CD14-positive monocyte (primary cell): ENCODE data around the gene KRT7. TPM values are rescaled to one million over a fixed set of nuclear protein-coding genes. Genes with fewer than 3 reads are reported as not detected.

Source experiments
- DNase-seq, 3 donors: peaks; one replicate each; pipeline ENCODE4 v3.0.0-alpha.2; 2011 to 2022
- H2AFZ ChIP-seq: 2 replicates; pipeline ENCODE4 v1.6.0; 2012; ENCODE audit warnings: mild to moderate bottlenecking, low read depth, low read length, inconsistent platforms; ENCODE audit not compliant: insufficient read depth, poor library complexity, severe bottlenecking
- H3K27ac ChIP-seq, 2 donors: 1 replicate in 1 of 2; 2 replicates in 1 of 2; pipeline ENCODE4 v1.5.1; 2012 to 2013; ENCODE audit warnings: low read length in 2 of 2, control low read depth in 1 of 2, inconsistent platforms in 1 of 2, low read depth in 1 of 2, mild to moderate bottlenecking in 1 of 2
- H3K27me3 ChIP-seq, 2 donors: one replicate each; pipeline versions ENCODE4 v1.6.0 to v1.6.1; 2011 to 2013; ENCODE audit warnings: low read length in 2 of 2; ENCODE audit not compliant: control insufficient read depth in 2 of 2, insufficient read depth in 2 of 2
- H3K36me3 ChIP-seq, 2 donors: replicated peaks in 1 of 2; 1 replicate in 1 of 2; 2 replicates in 1 of 2; pipeline versions ENCODE4 v1.5.1 to v1.6.1; 2012 to 2013; ENCODE audit warnings: low read length in 2 of 2, control low read depth in 1 of 2, inconsistent platforms in 1 of 2, mild to moderate bottlenecking in 1 of 2; ENCODE audit not compliant: insufficient read depth in 2 of 2, control insufficient read depth in 1 of 2
- H3K4me1 ChIP-seq, 2 donors: 1 replicate in 1 of 2; 2 replicates in 1 of 2; pipeline versions ENCODE4 v1.5.1 to v1.6.1; 2012 to 2013; ENCODE audit warnings: low read length in 2 of 2, control low read depth in 1 of 2, inconsistent platforms in 1 of 2, mild to moderate bottlenecking in 1 of 2, moderate library complexity in 1 of 2; ENCODE audit not compliant: insufficient read depth in 2 of 2, control insufficient read depth in 1 of 2
- H3K4me2 ChIP-seq: replicated peaks from 2 replicates; pipeline ENCODE3; 2012; ENCODE audit warnings: low read length, moderate library complexity, mild to moderate bottlenecking; ENCODE audit not compliant: poor library complexity, severe bottlenecking; ENCODE audit errors: extremely low read depth
- H3K4me3 ChIP-seq, 3 experiments: fragments of 200-600 bp in 1 of 3; sonication (generic) in 1 of 3; replicated peaks in 1 of 3; 1 replicate in 2 of 3; 2 replicates in 1 of 3; pipeline ENCODE4 v1.5.1; 2011 to 2013; ENCODE audit warnings: low read length in 3 of 3, mild to moderate bottlenecking in 3 of 3, control low read depth in 2 of 3, low read depth in 2 of 3, inconsistent platforms in 1 of 3, moderate library complexity in 1 of 3
- H3K79me2 ChIP-seq: 2 replicates; pipeline ENCODE4 v1.6.0; 2012; ENCODE audit warnings: mild to moderate bottlenecking, control low read depth, inconsistent platforms, low read length, moderate library complexity; ENCODE audit not compliant: insufficient read depth
- H3K9ac ChIP-seq: 2 replicates; pipeline ENCODE4 v1.6.0; 2017; ENCODE audit warnings: low read length, mild to moderate bottlenecking; ENCODE audit not compliant: insufficient read depth, poor library complexity, severe bottlenecking
- H3K9me3 ChIP-seq, 2 donors: replicated peaks in 1 of 2; 1 replicate in 1 of 2; 2 replicates in 1 of 2; pipeline versions ENCODE4 v1.5.1 to v1.6.1; 2012 to 2013; ENCODE audit warnings: low read length in 2 of 2, control low read depth in 1 of 2; ENCODE audit not compliant: control insufficient read depth in 1 of 2, insufficient read depth in 1 of 2
- H4K20me1 ChIP-seq: 2 replicates; pipeline ENCODE4 v1.6.0; 2012; ENCODE audit warnings: mild to moderate bottlenecking, low read length, control low read depth, moderate library complexity; ENCODE audit not compliant: insufficient read depth
- H3K27ac Mint-ChIP-seq, 7 donors: one replicate each; pipeline ENCODE4 v1.8.0; 2020; ENCODE audit warnings: mild to moderate bottlenecking in 7 of 7, mixed read lengths in 7 of 7, moderate library complexity in 6 of 7, inconsistent platforms in 2 of 7
- H3K27me3 Mint-ChIP-seq, 3 donors: one replicate each; pipeline ENCODE4 v1.8.0; 2021 to 2022; ENCODE audit warnings: low read depth in 3 of 3, mild to moderate bottlenecking in 3 of 3, mixed read lengths in 3 of 3, moderate library complexity in 3 of 3, inconsistent platforms in 1 of 3
- H3K36me3 Mint-ChIP-seq, 2 donors: one replicate each; pipeline ENCODE4 v1.8.0; 2020; ENCODE audit warnings: mixed read lengths in 2 of 2, inconsistent platforms in 1 of 2, mild to moderate bottlenecking in 1 of 2
- H3K4me1 Mint-ChIP-seq: one replicate; pipeline ENCODE4 v1.8.0; 2020; ENCODE audit warnings: mild to moderate bottlenecking, mixed read lengths
- H3K4me3 Mint-ChIP-seq, 2 donors: one replicate each; pipeline ENCODE4 v1.8.0; 2020; ENCODE audit warnings: mild to moderate bottlenecking in 2 of 2, mixed read lengths in 2 of 2, moderate library complexity in 1 of 2
- H3K9me3 Mint-ChIP-seq, 7 donors: one replicate each; pipeline ENCODE4 v1.8.0; 2020 to 2022; ENCODE audit warnings: mixed read lengths in 7 of 7, mild to moderate bottlenecking in 6 of 7, moderate library complexity in 6 of 7, inconsistent platforms in 2 of 7
- WGBS: methylation state at CpG from one replicate; pipeline ENCODE4 v1.1.5; 2013; ENCODE audit warnings: missing lambda C conversion rate; ENCODE audit not compliant: insufficient coverage; 5-methylcytosine and 5-hydroxymethylcytosine counted together
- intact Hi-C, 2 donors: fragments of 100-400 bp; cut with micrococcal nuclease; formaldehyde crosslinking; loops; one replicate each; pipeline versions ENCODE4 v1.15.0 to v1.15.1; 2023
- polyA plus RNA-seq, 3 donors: library from polyadenylated mRNA; depleted of rRNA in 1 of 3; unstranded in 2 of 3; stranded (reverse) in 1 of 3; fragments of 300-500 nt in 2 of 3; fragments of >200 nt in 1 of 3; fragmentation: Illumina TruSeq in 2 of 3; gene quantifications; 1 replicate in 2 of 3; 2 replicates in 1 of 3; pipeline ENCODE4 v1.2.3, GENCODE V29; 2012 to 2021
- TF ChIP-seq, protein P1 (sequence below): fragments of 200-600 bp; IDR thresholded peaks from one replicate; pipeline ENCODE4 v1.8.0; 2022; ENCODE audit warnings: antibody characterized with exemption, mild to moderate bottlenecking

Gene KRT7
- polyA plus RNA-seq, 3 donors, result 1.3 to 2.7 TPM; not detected in 1

DNA sequence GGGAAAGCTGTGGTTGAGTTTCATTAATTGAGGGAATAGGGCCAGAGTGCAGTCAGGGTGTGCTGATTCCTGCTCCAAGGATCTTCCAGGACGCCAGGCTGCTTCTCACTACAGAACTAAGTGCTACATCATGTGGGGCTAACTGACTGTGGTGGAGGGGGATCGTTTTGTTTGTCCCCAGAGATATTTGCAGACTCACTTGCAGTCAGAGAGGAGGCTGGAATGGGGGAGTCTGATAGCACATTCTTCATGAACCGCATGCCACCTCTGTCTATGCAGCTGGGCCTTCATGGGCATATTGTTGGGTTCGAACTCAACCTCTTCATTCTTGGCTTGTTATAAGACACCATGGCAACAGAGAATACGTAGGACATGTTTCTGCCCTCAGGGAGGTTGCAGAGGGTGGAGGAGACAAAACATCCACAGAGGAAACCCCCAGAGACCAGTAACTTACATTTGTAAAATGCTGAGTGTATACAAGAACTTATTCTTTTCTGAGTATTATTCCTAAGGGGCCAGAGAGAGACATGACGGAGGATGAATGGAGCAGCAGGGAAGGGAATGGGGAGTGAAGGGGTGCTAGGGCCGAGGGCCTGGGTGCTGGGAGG is 13.0 kb downstream of the KRT7 start:
- no peak for DNase-seq
- intact Hi-C loops, result no loop called here
- H3K36me3 Mint-ChIP-seq, result peaks cover 10 to 16% of the 10 kb centered on the region in 2 donors
- H3K4me1 Mint-ChIP-seq, result peaks cover 31% of the 10 kb centered on the region
- no peak overlapping the region for H3K9ac ChIP-seq
- no peaks in the 10 kb centered on the region for H4K20me1 ChIP-seq
- TF ChIP-seq, protein P1, sequence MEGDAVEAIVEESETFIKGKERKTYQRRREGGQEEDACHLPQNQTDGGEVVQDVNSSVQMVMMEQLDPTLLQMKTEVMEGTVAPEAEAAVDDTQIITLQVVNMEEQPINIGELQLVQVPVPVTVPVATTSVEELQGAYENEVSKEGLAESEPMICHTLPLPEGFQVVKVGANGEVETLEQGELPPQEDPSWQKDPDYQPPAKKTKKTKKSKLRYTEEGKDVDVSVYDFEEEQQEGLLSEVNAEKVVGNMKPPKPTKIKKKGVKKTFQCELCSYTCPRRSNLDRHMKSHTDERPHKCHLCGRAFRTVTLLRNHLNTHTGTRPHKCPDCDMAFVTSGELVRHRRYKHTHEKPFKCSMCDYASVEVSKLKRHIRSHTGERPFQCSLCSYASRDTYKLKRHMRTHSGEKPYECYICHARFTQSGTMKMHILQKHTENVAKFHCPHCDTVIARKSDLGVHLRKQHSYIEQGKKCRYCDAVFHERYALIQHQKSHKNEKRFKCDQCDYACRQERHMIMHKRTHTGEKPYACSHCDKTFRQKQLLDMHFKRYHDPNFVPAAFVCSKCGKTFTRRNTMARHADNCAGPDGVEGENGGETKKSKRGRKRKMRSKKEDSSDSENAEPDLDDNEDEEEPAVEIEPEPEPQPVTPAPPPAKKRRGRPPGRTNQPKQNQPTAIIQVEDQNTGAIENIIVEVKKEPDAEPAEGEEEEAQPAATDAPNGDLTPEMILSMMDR, result no peak
- WGBS, result 100% methylated on average over 4 of the region's 7 CpGs
- peak overlapping the region in 5 of 7 donors; percentile 2 to 74 (median 48) for H3K27ac Mint-ChIP-seq
- peaks cover 19 to 27% of the 10 kb centered on the region in 2 donors for H3K4me1 ChIP-seq
- no peaks in the 10 kb centered on the region for H3K36me3 ChIP-seq
- peaks cover 0 to 14% (median 3%) of the 10 kb centered on the region in 7 donors for H3K9me3 Mint-ChIP-seq
- H3K27me3 ChIP-seq, result peaks cover 15 to 29% of the 10 kb centered on the region in 2 donors
- H3K4me2 ChIP-seq, result no peak overlapping the region
- no peak overlapping the region for H3K4me3 ChIP-seq
- H3K79me2 ChIP-seq, result no peaks in the 10 kb centered on the region
- no peaks in the 10 kb centered on the region for H3K9me3 ChIP-seq
- no peak overlapping the region for H3K4me3 Mint-ChIP-seq
- peaks cover 28 to 47% (median 44%) of the 10 kb centered on the region in 3 donors for H3K27me3 Mint-ChIP-seq
- no peak overlapping the region for H3K27ac ChIP-seq
- no peak overlapping the region for H2AFZ ChIP-seq

DNA sequence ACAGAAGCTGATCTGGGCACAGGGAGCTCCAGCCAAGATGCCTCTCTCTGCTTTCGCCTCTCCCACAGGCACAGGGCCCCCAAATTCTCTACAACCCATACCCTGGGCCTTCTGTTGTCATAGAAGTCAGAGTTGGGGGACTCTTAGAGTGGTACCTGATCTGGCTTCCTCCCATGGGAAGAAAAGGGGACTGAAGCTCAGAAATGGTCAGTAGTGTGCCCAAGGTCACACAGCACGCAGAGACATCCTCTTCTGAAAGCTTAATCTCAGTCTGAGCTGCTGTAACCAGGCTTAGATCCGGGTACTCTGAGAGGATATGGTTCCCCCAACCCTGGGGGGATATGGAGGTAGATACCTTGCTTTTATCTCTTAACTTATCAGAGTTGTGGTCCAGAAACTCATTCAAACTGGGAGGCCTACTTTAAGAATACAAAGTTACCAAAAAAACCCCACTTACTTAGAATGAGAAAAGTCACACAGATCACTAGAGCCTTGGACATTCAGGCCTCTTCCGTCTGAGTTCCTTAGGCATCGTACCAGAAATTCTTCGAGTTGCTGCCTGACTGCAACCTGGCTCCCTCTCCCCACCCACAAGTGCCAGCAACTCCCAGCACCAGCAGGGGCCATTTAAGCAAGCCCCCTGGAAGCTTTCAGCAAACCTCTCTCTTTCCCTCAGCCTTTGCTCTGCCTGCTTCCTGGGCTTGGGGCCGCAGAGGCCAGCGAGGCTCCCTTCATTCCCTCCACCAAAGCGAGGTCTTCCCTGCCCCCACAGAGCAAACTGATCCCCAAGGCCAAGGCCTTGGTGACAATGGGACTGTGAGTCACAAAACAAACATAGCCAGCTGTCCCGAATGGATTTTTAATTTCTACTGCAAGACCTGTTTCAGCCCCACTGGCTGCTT is 13.9 kb downstream of the KRT7 start:
- Mint-ChIP-seq H3K27ac (peak overlapping the region in 4 of 7 donors; percentile 6 to 75 (median 36)), H3K36me3 (peaks cover 10 to 16% of the 10 kb centered on the region in 2 donors), H3K27me3 (peaks cover 34 to 53% (median 51%) of the 10 kb centered on the region in 3 donors), H3K4me1 (peaks cover 35% of the 10 kb centered on the region), H3K4me3 (peak overlapping the region in 1 of 2 donors; percentile 16), H3K9me3 (peaks cover 0 to 15% (median 3%) of the 10 kb centered on the region in 7 donors)
- Histone ChIP-seq H3K4me1 (peaks cover 19 to 27% of the 10 kb centered on the region in 2 donors), H3K79me2 (no peaks in the 10 kb centered on the region), H3K27me3 (peaks cover 15 to 38% of the 10 kb centered on the region in 2 donors), H3K4me2 (no peak overlapping the region), H4K20me1 (no peaks in the 10 kb centered on the region), H2AFZ (no peak overlapping the region), H3K9ac (no peak overlapping the region), H3K4me3 (no peak overlapping the region), H3K9me3 (no peaks in the 10 kb centered on the region), H3K27ac (no peak overlapping the region), H3K36me3 (no peaks in the 10 kb centered on the region)
- intact Hi-C loops, result no loop called here
- 76% methylated on average over 5 of the region's 10 CpGs for WGBS
- TF ChIP-seq, protein P1, result no peak
- DNase-seq, result no peak
